ENCODE measurements around the gene PRND.
"Not testable (repeated sequence)": the region's sequence is repeated elsewhere in the genome, so short reads cannot be mapped to it uniquely, and the experiment has no call there.

The PRND gene

GRCh38 chr20:4721719-4722118, at the start of gene PRND:
TSS of gene PRND (plus strand) at chr20:4721909. CDS start at chr20:4724552, 2,643 bp downstream.
- DNase-seq (ENCODE audit: low spot score): no peak

DNA sequence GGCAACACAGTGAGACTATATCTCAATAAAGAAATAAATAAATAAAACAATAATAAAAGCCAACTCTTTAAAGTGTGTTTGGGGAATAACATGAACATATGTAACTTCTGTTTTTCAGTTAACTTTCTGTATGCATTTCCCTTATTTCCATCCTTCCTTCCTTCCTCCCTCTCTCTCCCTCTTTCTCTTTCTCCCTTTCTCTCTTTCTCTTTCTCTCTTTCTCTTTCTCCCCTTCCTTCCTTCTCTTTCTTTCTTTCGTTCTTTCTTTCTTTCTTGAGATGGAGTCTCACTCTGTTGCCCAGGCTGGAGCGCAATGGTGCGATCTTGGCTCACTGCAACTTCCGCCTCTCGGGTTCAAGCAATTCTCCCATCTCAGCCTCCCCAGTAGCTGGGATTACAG, 48.8 kb upstream of the PRND start:
- DNase-seq (ENCODE audit: low spot score): no peak

DNA sequence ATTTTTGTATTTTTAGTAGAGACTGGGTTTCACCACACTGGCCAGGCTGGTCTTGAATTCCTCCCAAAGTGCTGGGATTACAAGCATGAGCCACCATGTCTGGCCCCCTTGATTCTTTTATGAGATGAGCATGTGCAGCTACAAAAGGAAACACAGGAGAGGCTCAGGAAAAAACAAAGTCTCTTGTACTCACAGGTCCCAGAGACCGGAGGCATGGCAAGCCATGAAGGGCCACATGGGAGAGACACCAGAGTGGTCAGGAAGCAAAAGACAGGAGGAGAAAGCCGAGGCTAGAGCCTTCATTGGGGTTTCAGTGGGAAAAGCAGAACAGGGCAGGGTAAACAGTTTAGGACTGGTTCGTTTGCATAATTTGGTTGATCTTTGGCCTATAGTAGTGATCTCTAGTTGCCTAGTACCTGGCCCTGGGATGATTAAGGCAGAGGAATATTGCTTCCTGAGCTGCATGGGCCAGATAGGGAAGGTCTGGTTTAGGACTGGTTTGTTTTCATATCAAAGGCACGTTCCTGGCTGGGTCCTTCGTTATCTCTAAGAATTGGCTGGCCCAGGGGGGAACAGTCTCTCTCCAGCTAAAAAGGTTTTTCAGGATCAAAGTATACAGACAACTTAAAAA, 48.2 kb upstream of the PRND start:
- no peak for DNase-seq (ENCODE audit: low spot score)

DNA sequence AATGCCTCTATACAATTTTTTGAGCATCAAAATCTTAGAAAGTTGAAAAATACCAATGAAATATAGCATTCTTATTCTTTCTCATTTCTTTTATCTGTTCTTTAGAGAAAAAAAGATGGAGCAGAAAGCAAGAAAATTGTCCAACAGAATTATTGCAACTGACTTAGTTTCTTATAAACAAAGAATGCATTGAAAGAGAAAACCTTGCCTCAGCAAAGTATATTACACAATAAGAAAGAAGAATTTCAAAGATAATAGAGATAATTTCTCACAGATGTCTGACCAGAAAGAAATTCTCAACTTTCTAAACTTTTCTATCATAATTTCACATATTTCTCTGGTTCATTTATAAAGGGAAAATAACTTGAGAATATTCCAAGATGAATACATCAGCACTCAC, 47.0 kb upstream of the PRND start:
- no peak for DNase-seq (ENCODE audit: low spot score)

- DNase-seq (ENCODE audit: low spot score): no peak
Measured at GRCh38 chr20:4677846-4678245, 43.9 kb upstream of the PRND start.

DNA sequence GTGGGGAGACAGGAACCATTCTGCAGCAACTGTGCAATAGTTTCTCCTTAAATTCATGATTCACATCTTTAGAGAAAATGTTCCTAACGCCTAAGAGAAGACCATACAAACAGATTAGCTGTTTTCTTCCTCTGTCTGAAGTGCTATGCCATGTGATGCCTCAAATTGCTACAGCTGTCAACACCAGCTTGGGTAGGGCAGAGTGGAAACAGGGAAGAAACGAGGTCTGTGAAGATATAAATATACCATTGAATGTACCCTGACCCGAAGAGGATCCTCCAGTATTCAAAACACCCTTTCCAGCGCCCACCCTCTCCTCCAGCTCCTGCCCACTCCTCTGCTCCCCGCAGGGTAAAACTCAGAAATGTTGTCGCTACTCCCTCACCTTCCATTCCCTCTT, 40.3 kb upstream of the PRND start:
- peak; percentile 67 for DNase-seq (ENCODE audit: low spot score)

- no peak for DNase-seq (ENCODE audit: low spot score)
Measured at GRCh38 chr20:4681991-4682401, 39.7 kb upstream of the PRND start.

- no peak for DNase-seq (ENCODE audit: low spot score)
Measured at GRCh38 chr20:4682682-4683081, 39.0 kb upstream of the PRND start.

DNA sequence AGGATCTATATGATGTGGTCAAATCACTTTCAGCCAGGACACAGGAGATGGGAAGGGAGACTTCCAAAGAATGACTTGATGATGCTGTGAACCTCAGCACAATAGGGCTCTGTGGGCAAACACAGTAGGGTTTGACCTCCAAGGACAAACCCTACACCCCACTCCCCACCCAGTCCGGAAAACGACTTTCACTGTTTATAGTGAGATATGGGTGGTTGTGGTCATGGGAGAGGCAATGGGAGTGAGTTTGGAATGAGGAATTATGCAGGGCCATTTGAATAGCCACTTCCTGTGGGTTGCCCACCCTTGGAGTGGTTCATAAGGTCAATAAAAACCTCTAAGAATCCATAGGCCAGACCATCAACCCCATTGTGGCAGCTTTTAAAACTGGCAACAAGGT, 38.4 kb upstream of the PRND start:
- DNase-seq (ENCODE audit: low spot score): no peak

GRCh38 chr20:4684837-4685413, 36.8 kb upstream of the PRND start:
- peak; percentile 18 for DNase-seq (ENCODE audit: low spot score)

DNA sequence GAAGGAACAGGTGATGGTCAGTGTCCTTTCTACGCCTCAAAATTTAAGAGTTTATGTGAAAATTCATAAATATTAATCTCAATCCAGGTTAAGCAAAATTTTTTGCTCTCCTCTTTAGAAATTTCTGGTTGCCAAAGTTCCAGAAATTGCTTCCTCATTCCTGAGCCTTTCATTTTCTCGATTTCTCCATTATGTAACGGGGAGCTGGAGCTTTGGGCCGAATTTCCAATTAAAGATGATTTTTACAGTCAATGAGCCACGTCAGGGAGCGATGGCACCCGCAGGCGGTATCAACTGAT, 35.8 kb upstream of the PRND start:
- DNase-seq (ENCODE audit: low spot score): no peak

- peak; percentile 22 for DNase-seq (ENCODE audit: low spot score)
Measured at GRCh38 chr20:4688305-4688704, 33.4 kb upstream of the PRND start.

DNA sequence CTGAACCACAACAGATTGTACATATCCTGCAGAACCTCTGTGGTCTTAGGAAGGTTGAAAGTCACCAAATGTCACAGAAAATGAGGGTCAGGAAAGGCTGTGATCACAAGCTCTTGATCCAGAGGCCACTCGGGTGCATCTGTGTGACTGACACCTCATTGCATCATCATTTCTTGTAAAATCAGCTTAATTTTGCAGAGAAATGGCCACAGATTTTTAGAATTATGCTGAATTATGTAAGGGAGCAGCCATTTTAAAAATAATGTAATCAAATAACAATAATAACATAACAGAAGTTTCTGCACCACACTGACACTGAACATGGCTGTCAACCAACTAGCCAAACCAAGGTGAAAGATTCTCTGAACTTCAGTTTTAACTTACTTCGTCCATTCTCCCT, 32.5 kb upstream of the PRND start:
- peak; percentile 38 for DNase-seq (ENCODE audit: low spot score)

- no peak for DNase-seq (ENCODE audit: low spot score)
Measured at GRCh38 chr20:4691753-4692152, 30.0 kb upstream of the PRND start.

- no peak for DNase-seq (ENCODE audit: low spot score)
Measured at GRCh38 chr20:4694076-4694475, 27.6 kb upstream of the PRND start.

- peak; percentile 57 for DNase-seq (ENCODE audit: low spot score)
Measured at GRCh38 chr20:4697189-4697830, 24.4 kb upstream of the PRND start.

DNA sequence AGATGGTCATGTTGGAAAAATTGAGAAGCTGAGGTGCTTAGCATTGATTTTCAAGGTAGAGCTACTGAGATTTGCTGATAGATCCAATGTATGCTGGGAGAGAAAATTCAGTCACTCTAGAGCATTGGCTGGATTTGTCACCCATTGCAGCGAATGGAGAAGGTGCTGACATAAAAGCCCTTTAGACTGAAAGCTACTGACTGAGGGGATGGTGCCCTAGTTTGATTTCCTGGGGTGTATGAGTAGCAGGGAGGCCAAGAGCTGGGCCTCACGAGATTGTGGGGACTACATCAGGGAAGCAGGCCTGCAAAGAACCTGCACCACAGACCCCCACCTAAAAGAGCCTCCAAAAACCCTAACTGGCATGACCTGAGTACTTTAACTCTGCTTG, 23.9 kb upstream of the PRND start:
- no peak for DNase-seq (ENCODE audit: low spot score)

- no peak for DNase-seq (ENCODE audit: low spot score)
Measured at GRCh38 chr20:4699216-4699615, 22.5 kb upstream of the PRND start.

DNA sequence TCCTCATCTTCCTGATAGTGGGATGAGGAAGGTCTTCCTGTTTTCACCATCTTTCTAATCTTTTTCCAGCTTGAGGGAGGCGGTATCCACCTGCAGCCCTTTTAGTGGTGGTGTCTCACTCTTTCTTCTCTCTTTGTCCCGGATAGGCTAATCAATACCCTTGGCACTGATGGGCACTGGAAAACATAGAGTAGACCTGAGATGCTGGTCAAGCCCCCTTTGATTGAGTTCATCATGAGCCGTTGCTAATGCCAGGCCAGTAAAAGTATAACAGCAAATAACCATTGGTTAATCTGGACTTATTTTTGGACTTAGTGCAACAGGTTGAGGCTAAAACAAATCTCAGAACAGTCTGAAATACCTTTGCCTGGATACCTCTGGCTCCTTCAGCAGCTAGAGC, 21.8 kb upstream of the PRND start:
- no peak for DNase-seq (ENCODE audit: low spot score)

DNA sequence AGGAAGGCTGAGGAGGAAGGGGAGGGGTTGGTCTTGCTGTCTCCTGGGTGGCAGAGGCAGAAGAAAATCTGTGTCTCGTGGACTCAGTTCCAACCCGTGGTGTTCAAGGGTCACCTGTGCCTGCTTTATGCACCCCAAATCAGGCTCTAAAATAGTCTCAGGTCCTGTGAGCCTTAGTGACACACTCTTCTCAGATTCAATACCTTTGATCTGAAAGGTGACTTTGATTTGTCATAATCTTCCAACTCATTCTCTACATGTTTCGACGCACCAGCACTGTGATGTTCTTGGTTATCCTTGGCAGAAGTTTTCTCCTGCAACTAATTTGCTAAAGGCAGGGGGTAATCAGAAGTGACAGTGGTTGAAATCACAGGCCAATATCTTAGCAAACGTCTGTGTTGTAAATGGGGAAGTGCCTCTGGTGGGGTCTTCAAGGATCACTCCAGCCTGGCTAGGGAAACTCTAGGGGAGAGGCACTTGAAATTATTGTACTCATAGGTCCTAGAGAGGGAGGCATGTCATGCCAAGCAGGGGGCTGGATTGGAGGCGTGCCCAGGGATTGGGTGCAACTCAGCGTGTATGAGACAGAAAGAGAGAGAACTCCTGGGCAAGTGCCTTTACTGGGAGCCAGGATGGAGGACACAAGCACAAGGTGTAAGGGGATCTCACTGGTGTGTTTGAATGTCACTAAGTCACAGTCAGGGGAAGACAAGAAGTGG, 19.0 kb upstream of the PRND start:
- DNase-seq (ENCODE audit: low spot score): no peak

DNA sequence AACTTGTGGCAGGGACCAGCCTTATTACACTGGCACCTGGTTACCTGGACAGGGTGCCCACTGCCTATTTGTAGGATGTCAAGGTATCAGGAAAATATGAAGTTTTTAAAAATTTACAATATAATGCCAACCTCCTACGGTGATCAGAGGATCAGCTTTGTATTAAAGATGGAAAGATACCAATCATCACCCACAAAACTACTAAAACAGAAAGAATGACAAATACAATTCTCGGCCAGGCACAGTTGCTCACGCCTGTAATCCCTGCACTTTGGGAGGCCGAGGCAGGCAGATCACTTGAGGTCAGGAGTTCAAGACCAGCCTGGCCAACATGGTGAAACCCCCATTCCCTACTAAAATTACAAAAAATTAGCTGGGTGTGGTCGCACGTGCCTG, 18.4 kb upstream of the PRND start:
- DNase-seq (ENCODE audit: low spot score): no peak

GRCh38 chr20:4706941-4707340, 14.8 kb upstream of the PRND start:
- not testable (repeated sequence) for DNase-seq (ENCODE audit: low spot score)

DNA sequence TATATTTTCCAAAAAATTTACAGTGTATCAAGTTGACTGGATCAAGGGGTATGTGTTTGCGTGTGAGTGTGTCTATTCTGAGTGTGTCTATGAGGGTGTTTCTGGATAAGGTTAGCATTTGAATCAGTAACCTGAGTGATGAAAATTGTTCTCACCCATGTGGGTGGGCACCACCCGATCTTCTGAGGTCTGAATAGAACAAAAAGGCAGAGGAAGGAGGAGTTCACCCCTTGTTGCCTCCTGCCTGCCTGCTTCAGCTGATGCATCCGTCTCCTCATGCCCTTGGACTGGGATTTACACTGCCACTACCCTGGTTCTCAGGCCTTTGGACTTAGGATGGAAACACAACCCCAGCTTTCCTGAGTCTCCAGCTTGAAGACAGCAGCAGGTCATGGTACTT, 13.7 kb upstream of the PRND start:
- DNase-seq (ENCODE audit: low spot score): no peak
